PC-3 (cell line): Measurements from ENCODE around the gene EHMT2. TPM values are rescaled to one million over a fixed set of nuclear protein-coding genes. Genes with fewer than 3 reads are reported as not detected.

Experiments
- ATAC-seq: fragments of 200-7000 bp; cut with Tn5 transposase; 2 replicates; pipeline ENCODE4 v1.9.1; 2020; ENCODE audit warnings: mild to moderate bottlenecking, moderate library complexity
- BruUV-seq: library from RNA; stranded (reverse); fragments of 400-500 nt; replicated peaks from 2 replicates; lab custom pipeline; 2021; lab: Mats Ljungman, UMichigan
- CTCF ChIA-PET: fragments of 300-600 bp; sonication (Branson Sonifier 250); formaldehyde crosslinking; loops from one replicate; lab custom pipeline; 2022; ENCODE audit warnings: antibody characterized with exemption; lab: Charles Lee
- POLR2A ChIA-PET: fragments of 300-600 bp; sonication (Branson Sonifier 250); formaldehyde crosslinking; loops from one replicate; lab custom pipeline; 2022; ENCODE audit warnings: antibody characterized with exemption; ENCODE audit not compliant: unreplicated experiment; lab: Charles Lee
- DNase-seq: peaks from one replicate; pipeline ENCODE4 v3.0.0-alpha.2; 2015
- H2AFZ ChIP-seq: fragments of 300-600 bp; sonication (generic); 2 replicates; pipeline ENCODE4 v1.6.0; 2016; ENCODE audit warnings: antibody characterized with exemption, low read length
- H3F3A ChIP-seq: fragments of 300-600 bp; sonication (generic); one replicate; pipeline ENCODE4 v1.6.0; 2017; ENCODE audit warnings: antibody characterized with exemption, low read length, control low read depth, mild to moderate bottlenecking; ENCODE audit not compliant: unreplicated experiment
- H3K27ac ChIP-seq: fragments of 300-600 bp; sonication (generic); 2 replicates; pipeline ENCODE4 v1.5.1; 2016; ENCODE audit warnings: mild to moderate bottlenecking, low read length
- H3K27me3 ChIP-seq: fragments of 300-600 bp; sonication (generic); 2 replicates; pipeline ENCODE4 v1.6.1; 2016; ENCODE audit warnings: low read length, mixed read lengths
- H3K36me3 ChIP-seq: fragments of 300-600 bp; sonication (generic); 2 replicates; pipeline ENCODE4 v1.6.1; 2016; ENCODE audit warnings: low read depth, mixed run types, low read length, mixed read lengths
- H3K4me1 ChIP-seq: fragments of 300-600 bp; sonication (generic); 2 replicates; pipeline ENCODE4 v1.5.1; 2016; ENCODE audit warnings: low read length; ENCODE audit not compliant: insufficient read depth
- H3K4me2 ChIP-seq: fragments of 300-600 bp; sonication (generic); 2 replicates; pipeline ENCODE4 v1.6.0; 2016; ENCODE audit warnings: low read length
- H3K4me3 ChIP-seq: fragments of 300-600 bp; sonication (generic); 2 replicates; pipeline ENCODE4 v1.5.1; 2016; ENCODE audit warnings: mild to moderate bottlenecking, low read length, mixed read lengths
- H3K79me2 ChIP-seq: fragments of 300-600 bp; sonication (generic); 2 replicates; pipeline ENCODE4 v1.6.1; 2017; ENCODE audit warnings: low read length, mixed read lengths
- H3K9ac ChIP-seq: fragments of 300-600 bp; sonication (generic); 2 replicates; pipeline ENCODE4 v1.6.0; 2016; ENCODE audit warnings: mild to moderate bottlenecking, low read length
- H3K9me2 ChIP-seq: fragments of 300-600 bp; sonication (generic); replicated peaks from 2 replicates; pipeline ENCODE4 v1.6.1; 2016; ENCODE audit warnings: mixed run types, low read length, mixed read lengths
- H3K9me3 ChIP-seq: fragments of 300-600 bp; sonication (generic); 2 replicates; pipeline ENCODE4 v1.6.1; 2016; ENCODE audit warnings: low read length, mixed read lengths
- H4K20me1 ChIP-seq: fragments of 300-600 bp; sonication (generic); 2 replicates; pipeline ENCODE4 v1.6.1; 2016; ENCODE audit warnings: low read length, mixed read lengths
- EZH2 ChIP-seq: fragments of 300-600 bp; sonication (generic); IDR thresholded peaks from one replicate; pipeline ENCODE4 v1.6.1; 2017; ENCODE audit warnings: antibody characterized with exemption, mild to moderate bottlenecking, low read length; ENCODE audit not compliant: unreplicated experiment
- EZH2phosphoT487 ChIP-seq: fragments of 300-600 bp; sonication (generic); IDR thresholded peaks from 2 replicates; pipeline ENCODE4 v1.6.1; 2018; ENCODE audit warnings: mild to moderate bottlenecking, antibody characterized with exemption, low read length, borderline replicate concordance
- intact Hi-C: fragments of 100-400 bp; cut with micrococcal nuclease; formaldehyde crosslinking; loops from 2 replicates; pipeline ENCODE4 v1.9.0; 2023
- total RNA-seq: library from RNA; depleted of rRNA; stranded (reverse); fragments of >200 nt; gene quantifications from 2 replicates; pipeline ENCODE4 v1.2.3, GENCODE V29; 2014
- TF ChIP-seq, protein P1 (sequence below): fragments of 300-600 bp; sonication (generic); conservative IDR thresholded peaks from 2 replicates; pipeline ENCODE4 v1.5.1; 2017; ENCODE audit warnings: antibody characterized with exemption, low read depth, mild to moderate bottlenecking, low read length

Gene EHMT2
- total RNA-seq, 1 experiment from 2014 or later = 74.5 TPM

DNA sequence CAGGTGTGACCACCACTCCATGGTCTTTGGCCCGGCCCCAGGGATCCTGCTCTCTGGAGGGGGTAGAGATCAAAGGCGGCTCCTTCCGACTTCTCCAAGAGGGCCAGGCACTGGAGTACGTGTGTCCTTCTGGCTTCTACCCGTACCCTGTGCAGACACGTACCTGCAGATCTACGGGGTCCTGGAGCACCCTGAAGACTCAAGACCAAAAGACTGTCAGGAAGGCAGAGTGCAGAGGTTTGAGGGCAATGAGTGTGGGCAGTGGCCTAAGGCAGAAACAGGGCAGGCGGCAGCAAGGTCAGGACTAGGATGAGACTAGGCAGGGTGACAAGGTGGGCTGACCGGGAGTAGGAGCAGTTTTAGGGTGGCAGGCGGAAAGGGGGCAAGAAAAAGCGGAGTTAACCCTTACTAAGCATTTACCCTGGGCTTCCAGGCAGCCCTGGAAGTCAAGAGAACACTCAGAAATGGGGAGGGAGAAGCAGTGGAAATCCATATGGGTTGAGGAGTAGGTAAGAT, 48.9 kb upstream of the EHMT2 start:
- H3K9me3 ChIP-seq = no peaks in the 10 kb centered on the region
- no peaks in the 10 kb centered on the region for H4K20me1 ChIP-seq
- ChIA-PET CTCF (no interaction called here), POLR2A (no interaction called here)
- no peak overlapping the region for H2AFZ ChIP-seq
- no peaks in the 10 kb centered on the region for H3F3A ChIP-seq
- H3K4me2 ChIP-seq = no peak overlapping the region
- H3K27ac ChIP-seq = peak overlapping the region; percentile 81
- no TSS peak for BruUV-seq
- no peak overlapping the region for H3K4me3 ChIP-seq
- no peak for DNase-seq
- no peak overlapping the region; the same call in 1 of the 2 replicates for H3K9ac ChIP-seq
- ATAC-seq = no peak
- TF ChIP-seq EZH2 = no peak
- peaks cover 23% of the 10 kb centered on the region for H3K4me1 ChIP-seq
- H3K79me2 ChIP-seq = no peaks in the 10 kb centered on the region
- no peaks in the 10 kb centered on the region for H3K27me3 ChIP-seq
- no peaks in the 10 kb centered on the region for H3K9me2 ChIP-seq
- intact Hi-C loops = no loop called here
- H3K36me3 ChIP-seq = peaks cover 5% of the 10 kb centered on the region

DNA sequence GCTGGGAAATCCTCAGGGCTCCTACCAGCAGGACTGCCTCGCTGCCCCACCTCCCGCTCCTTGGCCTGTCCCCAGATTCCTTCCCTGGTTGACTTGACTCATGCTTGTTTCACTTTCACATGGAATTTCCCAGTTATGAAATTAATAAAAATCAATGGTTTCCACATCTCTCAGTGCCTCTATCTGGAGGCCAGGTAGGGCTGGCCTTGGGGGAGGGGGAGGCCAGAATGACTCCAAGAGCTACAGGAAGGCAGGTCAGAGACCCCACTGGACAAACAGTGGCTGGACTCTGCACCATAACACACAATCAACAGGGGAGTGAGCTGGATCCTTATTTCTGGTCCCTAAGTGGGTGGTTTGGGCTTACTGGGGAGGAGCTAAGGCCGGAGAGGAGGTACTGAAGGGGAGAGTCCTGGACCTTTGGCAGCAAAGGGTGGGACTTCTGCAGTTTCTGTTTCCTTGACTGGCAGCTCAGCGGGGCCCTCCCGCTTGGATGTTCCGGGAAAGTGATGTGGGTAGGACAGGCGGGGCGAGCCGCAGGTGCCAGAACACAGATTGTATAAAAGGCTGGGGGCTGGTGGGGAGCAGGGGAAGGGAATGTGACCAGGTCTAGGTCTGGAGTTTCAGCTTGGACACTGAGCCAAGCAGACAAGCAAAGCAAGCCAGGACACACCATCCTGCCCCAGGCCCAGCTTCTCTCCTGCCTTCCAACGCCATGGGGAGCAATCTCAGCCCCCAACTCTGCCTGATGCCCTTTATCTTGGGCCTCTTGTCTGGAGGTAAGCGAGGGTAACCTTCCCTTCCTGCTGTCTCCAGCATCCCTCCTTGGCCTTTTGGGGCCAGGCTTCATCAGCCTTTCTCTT, 48.2 kb upstream of the EHMT2 start, which contains the start of gene CFB:
Gene CFB, plus strand, starts transcription at position 589 of the 863 bp plus-strand sequence. Its CDS starts 127 bp downstream, at position 716.
- TF ChIP-seq, protein P1, sequence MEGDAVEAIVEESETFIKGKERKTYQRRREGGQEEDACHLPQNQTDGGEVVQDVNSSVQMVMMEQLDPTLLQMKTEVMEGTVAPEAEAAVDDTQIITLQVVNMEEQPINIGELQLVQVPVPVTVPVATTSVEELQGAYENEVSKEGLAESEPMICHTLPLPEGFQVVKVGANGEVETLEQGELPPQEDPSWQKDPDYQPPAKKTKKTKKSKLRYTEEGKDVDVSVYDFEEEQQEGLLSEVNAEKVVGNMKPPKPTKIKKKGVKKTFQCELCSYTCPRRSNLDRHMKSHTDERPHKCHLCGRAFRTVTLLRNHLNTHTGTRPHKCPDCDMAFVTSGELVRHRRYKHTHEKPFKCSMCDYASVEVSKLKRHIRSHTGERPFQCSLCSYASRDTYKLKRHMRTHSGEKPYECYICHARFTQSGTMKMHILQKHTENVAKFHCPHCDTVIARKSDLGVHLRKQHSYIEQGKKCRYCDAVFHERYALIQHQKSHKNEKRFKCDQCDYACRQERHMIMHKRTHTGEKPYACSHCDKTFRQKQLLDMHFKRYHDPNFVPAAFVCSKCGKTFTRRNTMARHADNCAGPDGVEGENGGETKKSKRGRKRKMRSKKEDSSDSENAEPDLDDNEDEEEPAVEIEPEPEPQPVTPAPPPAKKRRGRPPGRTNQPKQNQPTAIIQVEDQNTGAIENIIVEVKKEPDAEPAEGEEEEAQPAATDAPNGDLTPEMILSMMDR = no peak
- TF ChIP-seq EZH2 = no peak
- no peak for TF ChIP-seq EZH2phosphoT487
- Histone ChIP-seq H3F3A (no peaks in the 10 kb centered on the region), H3K9me3 (no peaks in the 10 kb centered on the region), H3K27me3 (no peaks in the 10 kb centered on the region), H3K27ac (peak within 1 kb of the TSS; percentile 81), H4K20me1 (no peaks in the 10 kb centered on the region), H3K9ac (peak within 1 kb of the TSS; percentile 34; the same call in 1 of the 2 replicates), H3K9me2 (no peaks in the 10 kb centered on the region), H2AFZ (peak within 1 kb of the TSS; percentile 59; the same call in 1 of the 2 replicates), H3K4me1 (peaks cover 23% of the 10 kb centered on the region), H3K4me3 (peak within 1 kb of the TSS; percentile 29; the same call in 1 of the 2 replicates), H3K79me2 (no peaks in the 10 kb centered on the region), H3K4me2 (peak within 1 kb of the TSS; percentile 74), H3K36me3 (no peaks in the 10 kb centered on the region)
- intact Hi-C loops = no loop called here
- ATAC-seq (peak; percentile 83), DNase-seq (peak; percentile 79)
- ChIA-PET CTCF (no interaction called here), POLR2A (no interaction called here)
- no TSS peak for BruUV-seq

DNA sequence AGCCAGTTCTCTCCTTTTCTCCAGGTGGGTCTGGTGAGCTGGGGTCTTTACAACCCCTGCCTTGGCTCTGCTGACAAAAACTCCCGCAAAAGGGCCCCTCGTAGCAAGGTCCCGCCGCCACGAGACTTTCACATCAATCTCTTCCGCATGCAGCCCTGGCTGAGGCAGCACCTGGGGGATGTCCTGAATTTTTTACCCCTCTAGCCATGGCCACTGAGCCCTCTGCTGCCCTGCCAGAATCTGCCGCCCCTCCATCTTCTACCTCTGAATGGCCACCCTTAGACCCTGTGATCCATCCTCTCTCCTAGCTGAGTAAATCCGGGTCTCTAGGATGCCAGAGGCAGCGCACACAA, 47.6 kb upstream of the EHMT2 start:
- H3K36me3 ChIP-seq = no peaks in the 10 kb centered on the region
- no peaks in the 10 kb centered on the region for H3K9me2 ChIP-seq
- ChIA-PET CTCF (no interaction called here), POLR2A (no interaction called here)
- peak overlapping the region; percentile 81 for H3K27ac ChIP-seq
- no peak for ATAC-seq
- peak overlapping the region; percentile 29; the same call in 1 of the 2 replicates for H3K4me3 ChIP-seq
- TF ChIP-seq EZH2phosphoT487 = no peak
- no peak for TF ChIP-seq EZH2
- TF ChIP-seq, protein P1 = no peak
- H3K9ac ChIP-seq = no peak overlapping the region
- no TSS peak for BruUV-seq
- H3K79me2 ChIP-seq = no peaks in the 10 kb centered on the region
- no peak for DNase-seq
- no peaks in the 10 kb centered on the region for H3K9me3 ChIP-seq
- no peaks in the 10 kb centered on the region for H4K20me1 ChIP-seq
- peaks cover 26% of the 10 kb centered on the region for H3K4me1 ChIP-seq
- intact Hi-C loops = no loop called here
- H2AFZ ChIP-seq = no peak overlapping the region
- H3F3A ChIP-seq = no peaks in the 10 kb centered on the region
- H3K27me3 ChIP-seq = no peaks in the 10 kb centered on the region
- peak overlapping the region; percentile 74 for H3K4me2 ChIP-seq
